NCI-H226 (cell line): ENCODE data around the gene IL23R.

Experiments
- DNase-seq: peaks from one replicate; pipeline ENCODE4 v3.0.0-alpha.2; 2015

The IL23R gene

DNA sequence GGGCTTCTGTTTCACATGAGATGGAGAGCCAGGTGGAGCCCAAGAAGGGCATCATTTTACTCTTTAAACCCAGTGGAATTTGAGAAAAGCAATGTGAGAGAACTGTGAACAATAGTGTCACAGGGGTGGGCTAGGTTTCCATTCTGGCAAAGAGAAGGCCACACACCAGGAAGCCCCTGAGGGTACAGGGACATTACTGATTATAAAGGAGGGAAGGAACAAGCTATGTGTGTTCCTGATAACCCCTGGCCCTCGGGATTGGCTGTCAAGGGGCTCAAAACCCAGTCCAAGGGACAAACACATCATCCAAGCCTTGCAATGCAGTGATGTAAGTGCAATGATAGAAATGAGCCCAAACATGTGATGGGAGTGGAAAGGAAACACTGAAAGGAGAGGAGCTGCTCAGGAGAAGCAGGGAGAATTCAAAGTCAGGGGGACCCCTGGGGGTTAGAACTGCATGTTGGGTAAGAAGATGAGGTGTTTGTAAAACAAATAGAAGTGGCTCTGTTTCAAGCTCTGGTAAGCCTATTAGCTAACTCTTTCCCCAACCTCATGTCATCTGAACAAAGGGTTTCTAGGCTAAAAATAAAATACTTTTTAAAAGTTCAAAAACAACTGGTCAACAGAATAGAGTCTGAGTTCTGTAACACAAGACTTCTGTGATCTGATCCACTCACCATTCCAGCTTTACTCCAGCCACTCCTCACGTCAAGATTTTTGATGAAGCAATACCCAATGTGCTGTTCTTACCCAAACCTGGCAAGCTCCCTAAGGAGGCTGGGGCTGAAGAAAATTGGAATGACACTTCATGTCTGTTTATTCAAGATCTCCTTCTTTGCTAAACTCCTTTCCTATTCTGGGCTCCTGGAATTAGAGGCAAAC lies 90.3 kb downstream of the IL23R start:
- DNase-seq = no peak

DNA sequence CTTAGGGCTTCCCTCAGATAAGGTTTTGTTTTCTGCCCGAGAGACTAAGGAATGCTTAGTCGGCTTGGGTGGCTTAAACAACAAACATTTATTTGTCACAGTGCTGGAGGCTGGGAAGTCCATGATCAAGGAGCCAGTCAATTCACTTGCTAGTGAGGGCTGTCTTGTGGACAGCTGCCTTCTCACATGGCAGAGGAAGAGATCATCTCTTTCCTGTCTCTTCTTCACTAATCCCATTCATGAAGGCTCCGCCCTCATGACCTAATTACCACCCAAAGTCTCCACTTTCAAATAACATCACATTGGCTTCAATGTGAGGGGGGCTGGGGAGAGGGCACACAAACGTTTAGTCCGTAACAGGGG lies 90.9 kb downstream of the IL23R start:
- DNase-seq = no peak

DNA sequence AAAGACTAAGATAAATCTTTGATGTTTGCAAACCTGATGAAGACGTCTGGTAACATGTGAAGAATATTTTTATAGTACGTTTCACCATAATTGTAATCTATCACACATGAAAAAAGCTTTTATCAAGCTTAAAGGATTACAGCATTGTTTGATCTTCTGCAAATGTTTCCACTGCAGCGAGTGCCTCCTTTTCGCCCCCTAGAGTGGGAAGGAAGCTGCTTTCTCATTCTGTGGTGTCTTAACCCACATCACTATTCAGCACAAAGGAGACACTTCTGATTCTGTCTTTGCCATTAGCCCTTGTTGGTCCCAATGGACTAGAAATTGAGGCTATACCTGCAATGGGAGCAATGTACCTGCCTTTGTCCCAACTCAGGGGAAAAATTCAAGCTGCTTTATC lies 95.4 kb downstream of the IL23R start:
- DNase-seq = no peak

DNA sequence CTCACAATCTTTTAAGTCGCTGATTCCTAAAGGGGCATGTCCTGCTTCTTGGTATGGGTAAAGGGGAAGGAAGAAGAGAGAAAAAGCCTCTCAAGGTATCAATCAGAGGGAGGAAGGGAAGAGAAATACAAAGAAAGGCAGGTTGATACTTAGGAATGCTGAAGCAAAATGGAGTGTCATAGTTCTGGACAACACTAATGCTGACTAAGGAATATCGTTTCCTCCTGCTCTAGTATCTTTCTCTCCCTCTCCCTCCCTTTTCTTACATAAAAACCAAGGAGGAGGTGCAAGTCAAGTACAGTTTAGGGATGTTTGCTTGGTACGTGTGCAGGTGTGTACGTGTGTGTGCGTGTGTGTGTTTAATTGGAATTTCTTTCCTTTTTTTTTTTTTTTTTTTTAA lies 96.5 kb downstream of the IL23R start:
- DNase-seq = no peak

DNA sequence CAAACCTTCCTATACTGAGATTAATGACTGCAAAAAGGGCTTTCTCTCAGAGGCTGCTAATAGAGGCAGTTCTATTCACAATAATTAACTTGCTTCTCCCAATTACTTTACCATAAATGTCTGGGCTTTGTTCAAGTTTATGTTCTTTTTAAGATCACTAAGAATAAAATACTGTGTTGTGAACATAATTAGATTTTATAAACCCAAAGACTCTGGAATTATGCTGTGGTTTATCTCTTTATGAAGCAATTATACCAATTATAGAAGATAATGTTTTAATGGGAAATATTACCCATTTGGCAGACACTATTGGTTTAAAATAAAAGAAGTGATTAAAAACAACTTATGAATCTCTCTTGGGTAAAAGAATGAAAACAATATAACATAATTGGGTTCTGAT lies 97.9 kb downstream of the IL23R start:
- no peak for DNase-seq

DNA sequence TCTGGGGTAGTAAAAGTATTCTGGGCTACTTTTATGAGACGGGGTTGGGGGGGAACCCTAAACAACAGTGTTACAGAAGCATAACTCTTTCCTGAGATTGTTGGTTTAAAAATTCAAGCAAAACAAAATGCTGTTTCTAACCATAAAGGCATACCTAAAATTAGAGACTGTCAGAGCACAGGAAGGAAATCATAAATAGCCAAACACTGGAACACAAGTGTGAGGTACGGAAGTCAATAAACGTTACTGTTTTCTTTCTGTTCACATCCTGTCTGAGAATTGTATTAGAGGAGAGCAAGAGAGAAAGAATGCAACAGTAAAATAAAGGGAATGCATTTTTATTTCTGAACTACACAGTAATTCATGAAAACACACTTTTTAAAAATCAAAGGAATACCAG lies 98.6 kb downstream of the IL23R start:
- no peak for DNase-seq

DNA sequence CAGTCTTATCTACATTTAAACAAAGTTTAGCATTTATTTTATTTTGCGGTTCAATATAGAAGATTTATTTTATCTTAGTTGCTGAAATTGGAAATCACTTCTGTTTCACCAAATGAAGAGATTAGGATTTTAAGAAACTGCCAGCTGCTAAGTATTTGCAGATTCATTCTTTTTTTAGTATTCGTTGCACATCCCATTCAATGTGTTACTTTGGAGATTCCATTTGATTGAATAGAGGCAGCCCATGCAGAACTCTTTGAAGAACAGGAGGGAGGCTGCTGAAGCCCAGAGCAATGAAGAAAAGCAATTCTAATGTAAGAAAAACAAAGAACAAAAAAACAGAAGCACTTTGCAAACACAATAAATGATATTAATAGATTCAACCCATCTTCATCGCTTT lies 102.8 kb downstream of the IL23R start:
- DNase-seq = no peak

DNA sequence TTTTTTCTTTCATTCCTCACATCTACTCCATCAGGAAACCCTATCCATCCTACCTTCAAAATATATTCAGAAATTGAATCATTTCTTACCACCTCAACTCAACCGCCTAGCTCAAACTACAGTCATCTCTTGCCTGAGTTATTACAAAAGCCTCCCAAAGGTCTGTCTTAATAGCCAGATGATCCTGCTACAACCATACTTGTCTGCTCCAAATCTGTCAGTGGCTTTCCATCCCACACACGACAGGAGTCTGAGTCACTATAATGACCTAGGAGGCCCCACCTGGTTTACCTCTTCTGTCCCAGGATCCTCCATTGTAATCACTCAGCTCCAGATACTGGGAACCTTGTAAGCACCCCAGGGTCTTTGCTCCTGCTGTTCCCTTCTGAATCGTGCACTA lies 104.3 kb downstream of the IL23R start:
- no peak for DNase-seq

DNA sequence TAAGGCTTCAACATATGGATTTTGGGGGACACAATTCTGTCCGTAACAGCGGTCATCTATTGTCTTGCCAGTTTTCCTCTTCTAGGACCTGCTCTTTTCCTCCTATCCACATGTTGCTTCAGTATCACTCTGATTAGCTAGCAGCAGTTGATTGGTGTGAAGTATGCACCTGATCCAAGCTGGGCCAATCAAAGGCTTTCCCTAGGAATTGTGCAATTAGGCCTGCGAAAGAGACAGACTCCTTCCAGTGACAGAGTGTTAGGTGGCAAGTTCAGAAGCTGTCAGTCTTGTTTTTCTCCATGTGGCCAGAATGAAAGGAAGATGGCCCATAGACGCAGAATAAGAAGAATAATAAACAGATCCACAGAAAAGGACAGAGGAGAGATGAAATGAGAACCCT lies 107.3 kb downstream of the IL23R start:
- DNase-seq = no peak

DNA sequence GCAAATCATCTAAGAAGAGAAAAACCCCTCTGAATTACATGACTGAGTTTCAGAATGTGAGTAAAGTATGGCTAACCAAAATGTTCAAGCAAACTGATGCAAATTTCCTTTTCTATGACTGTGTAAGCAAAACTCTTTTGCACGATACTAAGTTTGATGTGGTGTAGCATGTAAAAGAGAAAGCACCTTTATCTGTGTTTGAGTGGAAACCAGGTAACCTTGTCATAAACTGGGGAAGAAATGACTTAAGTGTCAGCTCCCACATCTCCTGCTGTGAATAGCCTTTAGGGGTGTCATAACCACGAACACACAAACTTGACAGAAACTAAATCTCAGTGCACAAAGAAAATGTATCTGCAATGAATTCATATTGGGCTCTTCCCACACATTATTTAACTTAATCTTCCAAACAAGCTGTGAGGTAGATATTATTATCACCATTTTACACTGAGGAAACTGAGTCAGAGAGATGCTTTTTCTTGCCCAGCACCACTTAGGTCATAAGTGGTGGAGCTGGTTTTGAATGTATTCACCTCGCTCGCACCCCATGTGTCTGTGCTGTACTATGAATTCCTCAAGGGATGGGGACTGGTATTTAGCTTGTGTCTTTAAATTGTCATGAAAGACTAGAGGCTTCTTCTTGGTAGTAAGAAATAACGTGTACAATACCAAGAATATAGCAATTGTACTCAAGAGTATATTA lies 108.5 kb downstream of the IL23R start:
- DNase-seq = no peak

DNA sequence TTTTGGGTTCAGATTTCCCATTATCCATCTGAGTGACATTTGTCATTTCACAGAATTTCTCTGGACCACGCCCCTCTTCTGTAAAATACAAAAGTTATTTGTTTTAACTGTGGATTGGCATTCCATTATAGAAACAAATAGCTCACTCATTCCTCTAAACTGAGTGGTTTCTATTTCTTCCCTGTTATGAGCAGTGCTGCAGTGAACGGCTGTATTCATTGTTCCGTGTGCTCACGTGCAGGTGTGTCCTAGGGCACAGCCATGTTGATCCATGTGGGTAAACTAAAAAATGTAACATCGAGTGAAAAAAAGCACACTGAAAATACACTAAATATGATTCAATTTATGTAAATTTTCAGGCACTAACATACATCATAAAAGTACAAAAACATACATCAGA lies 114.4 kb downstream of the IL23R start:
- DNase-seq = no peak

DNA sequence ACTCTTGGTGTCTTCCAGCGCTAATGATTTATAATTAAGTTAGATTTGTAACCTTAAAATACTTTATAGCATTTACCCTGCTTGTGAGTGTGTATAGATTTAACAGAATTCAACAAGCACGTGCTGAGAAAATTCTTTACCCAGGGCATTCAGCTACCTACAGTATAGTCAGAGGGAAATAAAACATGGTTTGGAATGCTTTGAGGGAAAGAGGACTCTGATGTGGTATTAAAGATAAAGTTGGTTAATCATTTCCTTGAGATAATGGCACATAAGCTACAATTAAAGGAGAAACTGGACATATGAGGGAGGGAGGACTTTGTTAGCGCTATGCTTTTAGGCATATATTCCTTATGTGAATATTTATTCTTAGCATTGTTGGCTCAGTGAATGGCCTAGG lies 115.0 kb downstream of the IL23R start:
- no peak for DNase-seq

DNA sequence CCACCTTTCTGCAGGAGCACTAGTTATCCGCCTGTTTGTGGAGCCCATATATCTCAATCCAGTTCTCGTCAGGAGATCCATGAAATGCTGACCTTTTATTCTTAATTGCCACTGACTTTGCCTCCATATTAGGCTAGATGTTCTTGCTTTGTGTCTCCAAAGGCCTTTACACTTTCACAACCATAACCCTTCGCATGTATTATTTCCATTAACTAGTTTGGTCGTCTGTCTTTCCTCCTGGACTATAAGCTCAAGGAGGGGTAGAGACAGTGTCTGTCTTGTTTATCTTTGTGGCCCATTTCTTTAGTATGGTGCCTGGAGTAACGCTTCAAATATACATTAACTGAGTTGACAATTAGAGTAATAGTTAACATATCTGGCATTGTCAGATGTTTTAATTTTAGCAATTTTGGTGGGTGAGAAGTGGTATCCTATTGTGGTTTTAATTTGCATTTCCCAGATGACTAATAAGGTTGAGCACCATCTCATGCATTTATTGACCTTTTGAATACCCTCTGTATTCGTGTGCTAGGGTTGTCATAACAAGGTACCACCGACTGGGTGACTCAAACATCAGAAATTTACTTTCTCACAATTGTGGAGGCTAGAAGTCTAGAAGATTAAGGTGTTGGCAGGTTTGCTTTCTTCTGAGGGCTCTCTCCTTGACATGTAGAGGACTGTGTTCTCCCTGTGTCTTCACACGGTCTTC lies 119.7 kb downstream of the IL23R start:
- DNase-seq = peak; percentile 35

DNA sequence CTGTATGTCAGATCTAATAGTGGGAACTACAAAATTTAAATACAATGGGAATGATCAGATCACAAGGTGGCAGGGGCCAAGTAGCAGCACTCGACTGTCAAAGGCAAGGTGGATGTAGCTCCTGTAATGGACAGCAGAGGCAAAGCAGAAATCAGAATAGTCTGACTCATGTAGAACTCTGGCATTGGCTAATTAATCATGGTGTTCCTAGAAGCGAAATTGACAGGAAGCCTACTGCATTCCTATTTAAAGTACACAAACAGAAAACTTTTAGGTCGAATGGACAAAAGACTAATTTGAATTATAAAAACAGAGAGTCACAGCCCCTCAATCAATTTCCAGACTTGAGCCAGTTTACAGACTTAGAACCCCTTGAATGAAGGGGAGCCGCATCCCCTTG lies 124.0 kb downstream of the IL23R start:
- no peak for DNase-seq

DNA sequence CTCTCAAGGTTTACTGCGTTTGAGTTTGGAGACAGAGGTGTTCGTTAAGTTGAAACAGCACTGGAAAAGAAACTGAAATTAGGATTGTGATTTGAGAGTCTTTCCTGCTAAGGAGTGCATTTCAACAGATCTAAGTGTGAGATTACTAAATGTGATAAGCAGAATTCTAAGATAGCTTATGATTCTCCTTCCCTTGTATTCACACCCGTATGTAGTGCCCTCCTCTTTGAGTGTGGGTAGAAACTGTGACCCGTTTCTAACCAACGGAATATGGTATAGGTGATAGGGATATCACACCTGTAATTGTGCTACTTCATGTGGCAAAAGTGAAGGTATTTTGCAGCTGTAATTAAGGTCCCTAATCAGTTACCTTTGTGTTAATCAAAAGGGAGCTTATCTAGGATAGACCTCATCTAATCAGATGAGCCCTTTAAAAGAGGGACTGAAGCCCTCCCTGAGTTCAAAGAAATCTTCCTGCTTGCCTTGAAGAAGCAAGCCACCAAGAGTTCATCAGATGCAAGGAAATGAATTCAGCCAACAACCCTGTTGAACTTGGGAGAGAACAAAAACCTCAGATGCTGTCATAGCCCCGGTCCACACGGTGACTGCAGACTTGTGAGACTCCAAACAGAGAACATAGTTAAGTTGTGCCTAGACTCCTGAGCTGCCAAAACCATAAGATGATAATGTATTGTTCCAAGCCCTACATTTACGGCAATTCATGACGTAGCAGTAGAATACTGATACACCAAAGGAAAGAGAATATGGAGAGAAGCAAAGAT lies 128.8 kb downstream of the IL23R start:
- DNase-seq = no peak

DNA sequence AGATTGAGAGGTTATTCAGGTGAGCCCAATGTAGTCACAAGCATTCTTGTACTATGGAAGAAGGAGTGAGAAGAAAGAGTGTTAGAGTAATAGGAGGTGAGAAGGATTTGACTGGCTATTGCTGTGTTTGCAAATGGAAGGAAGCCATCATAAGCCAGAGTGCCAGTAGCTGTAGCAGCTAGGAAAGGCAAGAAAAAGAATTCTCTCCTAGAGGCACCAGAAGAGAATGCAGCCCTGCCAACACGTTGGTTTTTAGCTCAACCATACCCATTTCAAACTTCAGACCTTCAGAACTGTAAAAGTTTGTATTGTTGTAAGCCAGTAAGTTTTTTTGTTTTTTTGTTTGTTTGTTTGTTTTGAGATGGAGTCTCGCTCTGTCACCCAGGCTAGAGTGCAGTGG lies 132.5 kb downstream of the IL23R start:
- DNase-seq = no peak

DNA sequence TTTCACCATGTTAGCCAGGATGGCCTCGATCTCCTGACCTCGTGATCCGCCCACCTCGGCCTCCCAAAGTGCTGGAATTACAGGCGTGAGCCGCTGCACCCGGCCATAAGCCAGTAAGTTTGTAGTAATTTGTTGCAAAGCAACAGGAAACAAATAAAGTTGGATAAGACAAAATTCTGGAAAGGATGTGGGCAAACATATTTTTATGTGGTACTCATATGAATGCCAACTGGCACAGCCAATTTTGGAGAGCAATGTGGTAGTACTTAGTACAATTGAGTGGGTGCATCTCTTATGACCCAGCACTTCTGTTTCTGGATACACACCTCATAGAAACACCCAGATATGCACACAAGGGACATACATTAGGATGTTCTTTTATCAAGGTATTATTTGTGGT lies 133.0 kb downstream of the IL23R start:
- DNase-seq = peak; percentile 39

DNA sequence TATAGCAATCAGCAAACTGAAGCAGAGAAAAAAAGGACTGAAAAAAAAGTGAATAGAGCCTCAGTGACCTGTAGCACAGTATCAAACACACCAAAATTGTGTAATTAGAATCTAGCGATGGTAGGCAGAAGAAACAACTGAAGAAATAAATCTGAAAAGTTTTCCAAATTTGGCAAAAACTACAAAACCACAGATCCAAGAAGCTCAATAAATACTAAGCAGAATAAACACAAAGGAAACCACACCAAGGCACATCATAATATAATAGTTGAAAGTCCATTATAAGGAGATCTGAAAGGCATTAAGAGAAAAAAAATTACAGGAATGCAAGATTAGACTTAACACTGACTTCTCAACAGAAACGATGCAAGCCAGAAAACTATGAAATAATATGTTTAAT lies 134.3 kb downstream of the IL23R start:
- no peak for DNase-seq

DNA sequence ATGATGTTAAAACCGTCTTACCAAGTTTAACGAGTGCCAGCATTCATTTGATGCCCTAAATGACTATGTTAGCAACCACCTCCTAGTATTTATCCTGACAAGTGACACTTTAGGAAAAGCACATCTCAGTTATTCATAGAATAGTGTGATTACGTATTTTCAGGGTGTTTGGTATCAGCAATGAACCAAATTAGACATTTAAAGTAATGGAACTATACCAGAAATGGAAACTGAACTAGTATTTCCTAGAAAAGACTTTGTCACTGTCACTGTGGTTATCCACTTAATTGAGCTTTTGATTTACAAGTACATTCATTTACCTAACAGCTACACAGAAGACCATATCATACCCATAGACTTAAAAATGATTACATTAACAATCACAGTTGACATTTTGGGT lies 137.8 kb downstream of the IL23R start:
- DNase-seq = no peak

DNA sequence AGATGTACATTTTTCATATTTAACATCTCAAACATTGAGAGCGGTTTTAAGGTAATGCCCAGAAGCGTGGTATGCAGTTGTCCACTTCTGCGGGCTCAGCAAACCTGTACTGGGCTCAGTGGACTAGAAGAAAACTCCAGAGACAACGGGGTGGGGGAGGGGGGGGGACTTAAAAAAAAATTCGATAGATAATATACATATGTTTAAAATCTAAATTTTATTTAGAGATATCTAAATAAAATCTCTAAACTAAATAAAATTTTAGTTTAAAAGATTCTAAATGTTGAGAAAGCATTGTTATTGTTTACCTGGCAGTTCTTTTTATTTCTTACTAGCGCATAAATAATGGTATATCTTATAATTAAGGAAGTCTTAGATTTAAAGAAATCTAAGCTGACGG lies 140.3 kb downstream of the IL23R start:
- DNase-seq = no peak

DNA sequence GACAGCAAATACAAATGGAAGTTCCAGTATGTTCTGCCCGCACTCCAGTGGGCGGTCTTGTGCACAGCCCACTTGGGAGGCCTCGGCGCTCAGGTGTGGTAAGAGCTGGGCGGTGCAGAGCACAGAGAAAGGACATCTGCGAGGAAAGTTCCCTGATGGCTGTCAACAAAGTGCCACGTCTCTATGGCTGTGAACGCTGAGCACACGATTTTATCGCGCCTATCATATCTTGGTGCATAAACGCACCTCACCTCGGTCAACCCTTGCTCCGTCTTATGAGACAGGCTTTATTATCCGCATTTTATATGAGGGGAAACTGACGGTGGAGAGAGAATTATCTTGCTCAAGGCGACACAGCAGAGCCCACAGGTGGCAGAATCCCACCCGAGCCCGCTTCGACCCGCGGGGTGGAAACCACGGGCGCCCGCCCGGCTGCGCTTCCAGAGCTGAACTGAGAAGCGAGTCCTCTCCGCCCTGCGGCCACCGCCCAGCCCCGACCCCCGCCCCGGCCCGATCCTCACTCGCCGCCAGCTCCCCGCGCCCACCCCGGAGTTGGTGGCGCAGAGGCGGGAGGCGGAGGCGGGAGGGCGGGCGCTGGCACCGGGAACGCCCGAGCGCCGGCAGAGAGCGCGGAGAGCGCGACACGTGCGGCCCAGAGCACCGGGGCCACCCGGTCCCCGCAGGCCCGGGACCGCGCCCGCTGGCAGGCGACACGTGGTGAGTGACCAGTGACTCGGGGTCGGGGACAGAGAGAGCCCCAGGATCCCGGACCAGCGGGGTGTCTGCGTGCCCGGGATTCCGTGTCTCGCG lies 141.2 kb downstream of the IL23R start, which contains the start of gene IL12RB2:
Gene IL12RB2, plus strand, starts transcription at position 623 of the 810 bp plus-strand sequence. CDS start 12,496 bp downstream, outside the sequence.
- no peak for DNase-seq

DNA sequence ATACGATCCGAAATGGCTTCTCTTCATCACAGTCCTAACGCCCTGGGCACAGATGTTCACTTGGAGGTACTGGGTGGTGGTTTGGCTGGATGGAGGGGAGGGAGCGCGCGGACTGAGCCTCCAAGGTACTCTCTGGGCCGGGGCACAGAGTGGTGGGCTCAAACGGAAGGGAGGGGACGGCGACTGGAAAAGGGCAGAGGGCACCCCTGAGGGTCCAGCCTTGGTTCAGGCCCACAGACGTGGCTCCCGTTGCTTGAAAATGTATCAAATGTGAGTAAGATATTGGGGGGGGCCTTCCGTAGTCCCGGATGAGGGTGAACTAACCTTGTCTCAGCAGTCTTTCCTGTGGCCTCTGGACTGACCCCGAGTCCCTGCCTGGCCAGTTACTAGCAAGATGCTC lies 141.9 kb downstream of the IL23R start:
- DNase-seq = no peak
